GM19467 (cell line): ENCODE measurements around the gene PYDC1.
"Not testable (repeated sequence)": the region's sequence is repeated elsewhere in the genome, so short reads cannot be mapped to it uniquely, and the experiment has no call there.

Experiments used
- ATAC-seq: cut with Tn5 transposase; IDR thresholded peaks from one replicate; pipeline ENCODE4 v1.9.1; 2021; ENCODE audit warnings: mild to moderate bottlenecking, moderate library complexity; ENCODE audit not compliant: unreplicated experiment

The PYDC1 gene

DNA sequence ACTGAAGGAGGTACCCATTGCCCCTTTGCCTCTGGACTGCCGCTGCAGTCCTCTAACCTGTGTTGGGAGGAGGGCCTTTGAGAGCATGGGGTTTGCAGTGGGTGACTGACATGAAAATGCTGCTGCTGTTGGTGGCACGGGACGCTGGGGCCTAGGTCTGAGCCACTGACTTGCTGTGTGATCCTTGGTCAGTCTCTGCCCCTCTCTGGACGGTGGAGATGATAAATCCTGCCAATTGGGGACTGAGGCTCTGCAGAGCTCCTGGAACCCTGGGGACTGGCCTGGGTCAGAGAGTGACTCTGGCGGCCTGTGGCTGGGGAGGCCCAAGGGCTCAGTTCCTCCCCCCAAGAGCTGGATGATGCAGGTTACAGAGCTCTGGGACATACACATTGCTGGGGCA is 6.1 kb upstream of the PYDC1 start:
- no peak for ATAC-seq

DNA sequence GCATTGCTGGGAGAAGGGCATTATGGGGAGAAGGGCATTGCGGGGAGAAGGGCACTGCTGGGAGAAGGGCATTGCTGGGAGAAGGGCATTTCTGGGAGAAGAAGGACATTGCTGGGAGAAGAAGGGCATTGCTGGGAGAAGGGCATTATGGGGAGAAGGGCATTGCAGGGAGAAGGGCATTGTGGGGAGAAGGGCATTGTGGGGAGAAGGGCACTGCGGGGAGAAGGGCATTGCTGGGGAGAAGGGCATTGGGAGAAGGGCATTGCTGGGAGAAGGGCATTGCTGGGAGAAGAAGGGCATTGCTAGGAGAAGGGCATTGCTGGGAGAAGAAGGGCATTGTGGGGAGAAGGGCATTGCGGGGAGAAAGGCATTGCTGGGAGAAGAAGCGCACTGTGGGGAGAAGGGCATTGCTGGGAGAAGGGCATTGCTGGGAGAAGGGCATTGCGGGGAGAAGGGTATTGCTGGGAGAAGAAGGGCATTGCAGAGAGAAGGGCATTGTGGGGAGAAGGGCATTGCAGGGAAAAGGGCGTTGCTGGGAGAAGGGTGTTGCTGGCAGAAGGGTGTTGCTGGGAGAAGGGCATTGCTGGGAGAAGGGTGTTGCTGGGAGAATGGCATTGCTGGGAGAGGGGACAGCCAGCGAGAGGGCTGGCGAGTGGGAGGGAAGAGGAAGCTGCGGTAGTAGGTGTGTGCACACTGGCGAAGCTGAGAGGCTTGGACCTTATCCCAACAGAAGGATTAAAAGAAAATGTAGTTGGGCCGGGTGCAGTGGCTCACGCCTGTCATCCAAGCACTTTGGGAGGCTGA is 4.6 kb upstream of the PYDC1 start:
- no peak for ATAC-seq

DNA sequence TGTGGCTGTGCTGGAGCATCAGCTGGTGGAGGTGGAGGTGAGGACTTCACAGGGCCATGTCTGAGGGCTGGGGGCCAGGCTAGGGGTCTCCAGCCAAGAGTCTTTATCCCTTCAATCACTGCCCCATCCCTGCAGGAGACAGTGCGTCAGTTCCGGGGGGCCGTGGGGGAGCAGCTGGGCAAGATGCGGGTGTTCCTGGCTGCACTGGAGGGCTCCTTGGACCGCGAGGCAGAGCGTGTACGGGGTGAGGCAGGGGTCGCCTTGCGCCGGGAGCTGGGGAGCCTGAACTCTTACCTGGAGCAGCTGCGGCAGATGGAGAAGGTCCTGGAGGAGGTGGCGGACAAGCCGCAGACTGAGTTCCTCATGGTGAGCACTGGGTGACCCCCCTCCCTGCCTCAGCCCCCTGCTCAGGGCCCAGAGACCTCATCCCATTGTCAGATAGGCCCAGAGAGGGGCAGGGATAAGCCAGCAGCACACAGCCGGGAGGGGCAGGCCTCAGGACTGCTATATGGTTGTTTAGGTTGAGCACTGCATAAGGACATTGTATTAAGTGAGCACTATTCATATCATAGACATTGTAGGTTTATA is 2.3 kb upstream of the PYDC1 start:
- no peak for ATAC-seq

- no peak for ATAC-seq
Observed at GRCh38 chr16:31217136-31217530, 198 bp upstream of the PYDC1 start.

DNA sequence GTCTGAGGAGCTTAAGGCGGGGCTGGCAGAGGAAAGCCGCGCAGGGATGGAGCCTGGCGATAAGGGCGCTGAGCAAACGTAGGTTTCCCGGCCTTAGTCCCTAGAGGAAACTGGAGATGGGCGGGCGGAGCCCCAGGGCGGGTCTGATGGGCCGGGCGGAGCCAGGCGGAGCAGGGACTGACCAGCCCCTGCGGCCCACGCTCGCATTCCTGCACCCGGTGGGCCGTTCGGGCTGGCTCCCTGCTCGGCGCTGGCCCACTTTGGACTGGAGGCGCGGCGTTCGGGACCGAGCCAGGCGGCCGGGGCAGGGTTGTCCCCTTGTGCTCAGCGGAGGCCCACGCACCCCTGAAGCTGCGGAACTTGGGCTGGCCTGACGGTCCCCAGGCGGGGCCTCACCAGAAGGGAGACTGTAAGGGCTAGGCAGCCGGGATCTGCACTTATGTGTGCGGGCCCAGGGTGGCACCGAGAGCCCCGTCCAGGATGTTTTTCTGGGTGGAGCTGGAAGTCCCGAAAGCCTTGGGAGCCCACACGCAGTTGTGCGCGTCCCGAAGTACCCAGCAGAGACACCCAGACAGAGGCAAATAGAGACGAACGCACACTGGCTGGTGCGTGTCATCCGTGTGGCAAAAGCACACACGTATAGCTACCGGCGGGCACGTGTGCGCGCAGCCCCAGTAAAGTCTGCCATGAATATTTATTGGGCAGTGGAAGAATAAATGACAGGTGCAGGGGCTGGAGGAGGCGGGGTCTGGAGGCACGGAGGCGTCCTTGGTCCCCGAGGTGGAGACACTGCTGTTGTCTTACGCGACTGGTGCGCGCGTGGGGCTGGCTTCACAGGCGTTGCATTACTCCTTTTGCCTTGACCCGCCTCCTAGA is 1.4 kb downstream of the PYDC1 start:
- no peak for ATAC-seq

DNA sequence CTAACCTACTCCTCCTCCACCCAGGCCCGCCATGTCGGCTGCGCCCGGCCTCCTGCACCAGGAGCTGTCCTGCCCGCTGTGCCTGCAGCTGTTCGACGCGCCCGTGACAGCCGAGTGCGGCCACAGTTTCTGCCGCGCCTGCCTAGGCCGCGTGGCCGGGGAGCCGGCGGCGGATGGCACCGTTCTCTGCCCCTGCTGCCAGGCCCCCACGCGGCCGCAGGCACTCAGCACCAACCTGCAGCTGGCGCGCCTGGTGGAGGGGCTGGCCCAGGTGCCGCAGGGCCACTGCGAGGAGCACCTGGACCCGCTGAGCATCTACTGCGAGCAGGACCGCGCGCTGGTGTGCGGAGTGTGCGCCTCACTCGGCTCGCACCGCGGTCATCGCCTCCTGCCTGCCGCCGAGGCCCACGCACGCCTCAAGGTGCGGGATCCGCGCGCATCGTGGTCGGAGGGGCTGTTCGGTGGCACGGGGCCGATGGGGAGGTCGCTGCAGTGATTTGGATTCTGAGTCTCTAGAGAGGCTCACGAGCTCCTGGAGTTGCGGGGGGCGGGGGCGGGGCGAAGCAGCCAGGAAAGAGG is 2.1 kb downstream of the PYDC1 start:
- ATAC-seq = no peak

DNA sequence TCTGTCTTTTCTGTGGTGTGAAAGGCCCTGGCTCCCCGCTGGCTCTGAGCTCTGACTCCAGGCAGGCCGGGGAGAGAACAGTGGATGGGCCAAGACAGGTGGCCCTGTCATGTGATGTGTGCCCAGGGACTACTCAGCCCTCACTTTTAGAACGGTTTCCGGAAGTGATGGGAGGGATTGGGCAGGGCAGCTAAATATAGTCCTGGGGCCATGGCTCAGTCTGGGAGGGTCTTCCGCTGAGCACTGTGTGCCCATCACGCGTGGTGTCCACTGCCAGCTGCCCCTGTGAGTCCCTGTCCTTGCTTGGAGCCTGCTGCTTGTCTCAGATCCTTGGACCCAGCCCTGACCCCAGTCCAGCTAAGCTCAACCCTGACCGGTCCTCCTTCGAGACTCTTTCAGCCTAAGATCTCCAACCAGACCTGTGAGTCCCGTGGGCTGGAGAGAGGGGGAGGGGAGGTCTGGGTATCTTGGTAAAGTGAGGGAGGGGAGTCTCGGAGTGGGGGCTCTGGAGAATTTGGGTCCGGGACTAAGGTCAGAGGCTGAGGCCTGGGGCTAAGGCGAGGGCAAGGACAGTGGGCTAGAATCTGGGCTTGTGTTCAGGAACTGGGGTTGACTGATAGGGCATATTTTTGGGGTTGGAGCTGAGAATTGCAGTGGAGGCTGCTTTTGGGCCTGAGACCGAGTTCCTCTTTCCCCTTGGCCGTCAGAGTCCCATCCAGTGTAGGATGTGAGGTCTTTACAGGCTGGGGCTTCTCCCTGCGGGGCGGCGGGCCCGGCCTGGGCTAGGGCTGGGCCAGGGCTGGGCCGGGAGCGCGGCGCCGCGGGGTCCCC is 2.8 kb downstream of the PYDC1 start, which contains the start of gene TRIM72:
TSS of gene TRIM72 (plus strand) at position 243 of the 831 bp plus-strand sequence. CDS start 620 bp downstream, outside the sequence.
- no peak for ATAC-seq

DNA sequence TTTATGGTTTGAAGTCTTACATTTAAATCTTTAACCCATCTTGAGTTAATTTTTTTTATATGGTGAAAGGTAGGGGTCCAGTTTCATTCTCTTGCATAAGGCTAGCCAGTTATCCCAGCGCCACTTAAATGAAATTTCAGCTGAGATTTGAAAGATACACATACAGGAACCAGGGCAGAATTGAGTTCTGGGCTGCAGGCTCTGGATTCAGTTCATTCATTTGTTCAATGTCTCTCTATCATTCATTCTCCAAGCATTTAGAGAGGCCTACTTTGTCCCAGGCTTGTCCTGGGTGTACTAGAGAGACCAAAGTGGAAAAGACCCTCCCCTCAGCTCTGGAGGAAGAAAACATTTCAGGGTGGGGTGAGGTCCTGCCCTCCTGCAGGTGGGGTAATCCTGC is 3.6 kb downstream of the PYDC1 start:
- no peak for ATAC-seq

DNA sequence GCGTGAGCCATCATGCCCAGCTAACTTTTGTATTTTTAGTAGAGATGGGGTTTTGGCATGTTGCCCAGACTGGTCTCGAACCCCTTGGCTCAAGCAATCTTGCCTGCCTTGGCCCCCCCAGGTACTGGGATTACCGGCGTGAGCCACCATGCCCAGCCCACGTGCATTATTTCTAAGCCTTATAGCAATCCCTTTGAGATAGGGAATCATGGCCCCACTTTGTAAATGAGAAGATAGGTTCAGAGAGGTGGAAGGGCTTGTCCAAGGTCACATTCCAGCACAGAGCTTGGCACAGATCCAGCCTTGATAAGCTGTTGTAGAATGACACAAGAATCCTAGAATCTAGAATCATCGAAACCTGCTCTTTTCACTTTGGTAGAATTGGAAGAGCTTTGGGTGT is 10.2 kb downstream of the PYDC1 start:
- no peak for ATAC-seq

GRCh38 chr16:31204871-31205666 is 11.9 kb downstream of the PYDC1 start:
- no peak for ATAC-seq

DNA sequence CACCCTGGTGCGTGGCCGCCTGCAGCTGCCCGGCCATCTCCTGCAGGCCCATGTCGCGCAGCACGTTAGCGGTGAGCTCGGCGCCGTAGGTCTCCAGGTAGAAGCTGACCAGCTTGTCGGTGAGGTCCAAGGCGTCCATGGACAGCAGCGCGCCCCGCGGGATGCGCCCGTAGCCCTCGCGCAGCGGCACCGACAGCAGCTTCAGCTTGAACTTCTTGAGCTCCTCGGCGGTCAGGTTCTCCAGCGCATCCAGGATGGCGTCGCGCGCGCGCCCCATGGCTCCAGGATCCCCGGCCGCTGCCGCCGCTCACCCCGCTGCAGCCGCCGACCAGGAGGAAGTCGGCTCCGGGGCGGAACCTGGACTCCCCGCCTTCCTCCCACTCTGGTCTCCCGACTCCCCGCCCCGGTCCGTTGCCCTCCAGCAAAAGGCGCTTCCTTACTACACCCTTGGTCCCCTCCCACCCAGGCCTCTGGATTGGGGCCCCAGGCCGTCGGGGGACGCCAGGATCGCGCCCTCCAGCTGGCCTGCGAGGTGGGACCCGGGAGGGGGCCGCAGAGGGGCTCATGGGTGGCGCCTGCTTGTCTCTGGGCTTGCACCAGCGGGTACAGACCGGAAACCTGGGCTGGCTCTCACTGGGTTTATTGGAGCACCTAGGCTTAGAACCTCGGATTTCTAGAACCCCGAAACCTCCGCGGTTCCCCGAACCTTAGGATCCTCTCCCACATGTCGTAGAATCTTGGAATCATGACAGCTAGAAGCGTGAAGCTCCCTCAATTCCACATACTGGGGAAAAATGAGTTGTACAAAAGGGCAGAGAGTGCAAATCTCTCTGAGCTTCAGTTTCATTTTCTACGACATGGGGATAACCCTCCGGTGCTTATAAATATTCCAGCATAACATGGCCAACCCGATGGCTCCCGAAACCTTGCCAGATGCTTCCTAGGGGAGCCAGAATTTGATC is 14.2 kb downstream of the PYDC1 start, which contains the start of gene PYCARD:
TSS of gene PYCARD (minus strand) at position 347 of the 962 bp plus-strand sequence. CDS start at position 277, 70 bp downstream.
- ATAC-seq = no peak

DNA sequence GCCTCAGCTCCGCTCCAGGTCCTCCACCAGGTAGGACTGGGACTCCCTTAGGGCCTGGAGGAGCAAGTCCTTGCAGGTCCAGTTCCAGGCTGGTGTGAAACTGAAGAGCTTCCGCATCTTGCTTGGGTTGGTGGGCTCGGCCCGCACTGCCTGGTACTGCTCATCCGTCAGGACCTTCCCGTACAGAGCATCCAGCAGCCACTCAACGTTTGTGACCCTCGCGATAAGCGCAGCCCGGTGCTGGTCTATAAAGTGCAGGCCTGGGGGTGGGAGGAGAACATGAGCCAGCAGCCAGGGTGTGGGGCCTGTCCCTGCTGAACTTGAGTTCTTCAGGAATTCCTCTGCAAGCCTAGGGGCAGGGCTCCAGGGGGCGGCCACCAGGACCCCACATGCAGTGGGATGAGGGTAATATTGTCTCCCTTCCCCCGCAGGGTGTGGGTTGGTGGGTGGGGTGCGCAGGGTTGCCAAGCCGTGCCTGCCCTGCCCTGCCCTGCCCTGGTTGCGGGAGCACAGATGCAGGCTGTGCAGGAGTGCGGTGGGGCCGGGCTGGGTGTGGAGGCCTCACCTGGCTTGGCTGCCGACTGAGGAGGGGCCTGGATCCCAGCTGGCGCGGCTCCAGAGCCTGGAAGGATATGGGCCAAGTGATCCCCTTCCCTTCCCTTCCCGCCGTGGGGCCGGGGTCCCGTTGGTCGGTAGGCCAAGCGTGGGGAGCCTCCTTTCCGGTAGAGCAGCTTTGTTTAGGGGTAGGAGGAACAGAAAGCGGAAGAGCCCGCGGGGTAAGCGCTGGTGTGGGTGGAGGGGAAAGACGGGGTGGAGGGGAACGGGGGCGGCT is 15.1 kb downstream of the PYDC1 start:
- ATAC-seq = no peak

DNA sequence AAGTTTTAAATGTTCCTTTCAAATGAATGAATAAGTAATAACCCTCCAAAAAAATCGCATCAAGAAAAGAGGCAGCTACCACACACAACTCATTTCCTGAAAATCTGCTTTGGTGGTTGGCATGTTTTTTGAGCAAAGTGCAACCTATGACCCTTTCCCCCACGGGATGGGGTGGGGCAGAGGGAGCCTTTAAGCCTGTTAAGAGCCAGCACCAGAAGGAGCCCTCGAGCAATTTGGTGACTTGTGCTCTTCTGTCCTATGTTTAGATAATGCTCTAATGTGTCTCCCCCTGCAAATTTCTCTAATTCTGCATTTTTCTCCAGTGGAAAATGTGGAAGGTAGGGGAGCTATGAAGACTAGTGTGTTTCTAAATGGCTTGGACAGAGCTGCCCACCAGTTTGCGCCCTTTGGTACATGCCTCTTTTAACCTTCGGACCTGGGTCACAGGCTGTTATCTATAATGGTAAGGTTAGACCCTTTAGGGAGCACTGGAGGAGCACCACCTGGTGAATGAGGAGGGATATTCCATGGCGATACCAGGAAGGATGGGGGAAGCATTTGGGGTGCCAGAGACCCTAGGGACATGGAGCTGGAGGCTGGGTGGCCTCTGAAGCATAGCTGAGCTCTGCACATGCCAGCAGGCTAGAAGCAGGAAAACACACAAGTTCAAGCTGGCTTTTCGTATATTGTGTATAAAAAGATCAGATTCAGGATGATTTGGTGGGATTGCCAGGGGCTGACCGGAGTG is 15.9 kb downstream of the PYDC1 start:
- ATAC-seq = no peak

- not testable (repeated sequence) for ATAC-seq
Observed at GRCh38 chr16:31200111-31200510, 16.8 kb downstream of the PYDC1 start.

GRCh38 chr16:31199430-31200041 is 17.4 kb downstream of the PYDC1 start:
- no peak for ATAC-seq

DNA sequence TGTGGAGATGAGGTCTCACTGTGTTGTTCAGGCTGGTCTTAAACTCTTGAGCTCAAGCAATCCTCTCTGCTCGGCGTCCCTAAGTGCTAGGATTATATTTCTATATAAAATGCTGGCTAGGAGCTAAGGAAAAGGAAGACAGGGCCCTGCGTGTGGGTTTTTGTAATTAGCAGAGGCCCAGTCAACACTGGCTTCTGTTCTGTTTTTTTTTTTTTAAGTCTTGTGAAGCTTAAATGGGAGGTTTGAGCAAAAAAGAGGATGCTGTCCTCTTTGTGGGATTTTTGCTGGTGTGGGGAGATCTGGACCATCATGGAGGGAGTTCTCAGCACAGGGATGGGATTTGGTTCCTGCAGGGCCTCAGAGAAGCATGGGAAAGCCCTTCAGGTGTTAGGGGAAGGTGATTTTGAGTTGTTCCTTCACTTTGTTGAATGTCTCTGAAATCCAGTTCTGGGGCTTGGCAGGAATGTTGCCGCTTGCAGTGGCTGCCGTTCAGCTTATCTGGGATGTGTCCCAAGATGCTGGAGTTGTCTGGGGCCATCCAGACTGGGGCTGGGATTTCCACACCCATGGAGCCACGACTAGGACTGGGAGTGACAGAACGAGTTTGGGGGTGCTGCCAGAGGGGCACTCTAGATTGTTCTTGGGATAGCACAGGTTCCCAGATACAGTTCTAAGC is 18.6 kb downstream of the PYDC1 start:
- ATAC-seq = no peak
